HepG2 (cell line): ENCODE data around the gene SEC11A. TPM values are rescaled to one million over a fixed set of nuclear protein-coding genes. Genes with fewer than 3 reads are reported as not detected.

ENCODE experiments used
- ATAC-seq: fragments of 200-7000 bp; cut with Tn5 transposase; 3 replicates; pipeline ENCODE4 v1.9.1; 2020; ENCODE audit warnings: mild to moderate bottlenecking, moderate library complexity
- BruUV-seq: library from RNA; stranded (reverse); fragments of 400-500 nt; replicated peaks from 2 replicates; lab custom pipeline; 2021; lab: Mats Ljungman, UMichigan
- CTCF ChIA-PET: fragments of 300-600 bp; formaldehyde crosslinking; extraction: SDS; loops from one replicate; lab custom pipeline; 2021; ENCODE audit warnings: low total read pairs, inconsistent platforms, low intra/inter-chr PET ratio; lab: Yijun Ruan, JAX
- POLR2A ChIA-PET: fragments of 350-600 bp; sonication (Branson Sonifier 250); formaldehyde crosslinking; loops from one replicate; lab custom pipeline; 2020; ENCODE audit warnings: antibody characterized with exemption, inconsistent platforms; lab: Yijun Ruan, JAX
- DNase-seq: peaks from one replicate; pipeline ENCODE4 v3.0.0-alpha.2; 2015; ENCODE audit warnings: low spot score
- FAIRE-seq: peaks from 3 replicates; lab custom pipeline; 2011; peaks lifted over from hg19 to GRCh38; lab: Jason Lieb, UNC
- H2AFZ ChIP-seq: one replicate; pipeline ENCODE4 v1.6.1; 2011; ENCODE audit warnings: low read length, inconsistent platforms
- H3K27ac ChIP-seq: fragments of 300-600 bp; 3 replicates; pipeline ENCODE4 v1.8.0; 2011; ENCODE audit warnings: mixed run types, mild to moderate bottlenecking, mixed read lengths, low read length, inconsistent platforms; ENCODE audit not compliant: insufficient read depth; ENCODE audit errors: extremely low read length
- H3K27me3 ChIP-seq, 2 experiments: fragments of 200-600 bp in 1 of 2; 2 replicates in 1 of 2; 3 replicates in 1 of 2; pipeline versions ENCODE4 v1.6.0 to v1.8.0; 2011; ENCODE audit warnings: low read length in 2 of 2, mild to moderate bottlenecking in 2 of 2, moderate library complexity in 2 of 2, inconsistent platforms in 1 of 2; ENCODE audit not compliant: insufficient read depth in 2 of 2, control insufficient read depth in 1 of 2
- H3K36me3 ChIP-seq, 2 experiments: fragments of 200-600 bp in 1 of 2; replicated peaks in 1 of 2; 2 replicates in 1 of 2; 3 replicates in 1 of 2; pipeline versions ENCODE4 v1.5.1 to v1.8.0; 2011; ENCODE audit warnings: low read length in 2 of 2, inconsistent platforms in 1 of 2; ENCODE audit not compliant: insufficient read depth in 2 of 2, control insufficient read depth in 1 of 2
- H3K4me1 ChIP-seq: 2 replicates; pipeline ENCODE4 v1.5.1; 2012; ENCODE audit warnings: low read length, inconsistent platforms; ENCODE audit not compliant: insufficient read depth
- H3K4me2 ChIP-seq: 2 replicates; pipeline ENCODE4 v1.6.0; 2011; ENCODE audit warnings: low read depth, low read length, inconsistent platforms
- H3K4me3 ChIP-seq, 3 experiments: fragments of 200-600 bp in 1 of 3; sonication (generic), shearing (Covaris generic) in 1 of 3; replicated peaks in 1 of 3; 2 replicates each; pipeline ENCODE4 v1.5.1; 2011 to 2016; ENCODE audit warnings: low read length in 3 of 3, inconsistent platforms in 2 of 3, low read depth in 2 of 3, mild to moderate bottlenecking in 2 of 3, control low read depth in 1 of 3, mixed read lengths in 1 of 3; ENCODE audit not compliant: insufficient read depth in 1 of 3
- H3K79me2 ChIP-seq: one replicate; pipeline ENCODE4 v1.6.1; 2011; ENCODE audit warnings: low read length, inconsistent platforms; ENCODE audit not compliant: insufficient read depth
- H3K9ac ChIP-seq: 2 replicates; pipeline ENCODE4 v1.6.0; 2011; ENCODE audit warnings: mild to moderate bottlenecking, low read depth, low read length, inconsistent platforms; ENCODE audit not compliant: insufficient read depth
- H3K9me3 ChIP-seq: 2 replicates; pipeline ENCODE4 v1.5.1; 2012; ENCODE audit warnings: mild to moderate bottlenecking, low read length
- H4K20me1 ChIP-seq: 2 replicates; pipeline ENCODE4 v1.6.0; 2011; ENCODE audit warnings: inconsistent platforms, mild to moderate bottlenecking, low read length, moderate library complexity; ENCODE audit not compliant: insufficient read depth
- ELF3 ChIP-seq: IDR thresholded peaks from 2 replicates; pipeline ENCODE4 v1.6.1; 2016; ENCODE audit warnings: missing genetic modification reagents, missing compliant biosample characterization
- GATAD1 ChIP-seq: IDR thresholded peaks from 2 replicates; pipeline ENCODE4 v1.6.1; 2016; ENCODE audit warnings: missing genetic modification reagents, missing compliant biosample characterization
- HOXA5 ChIP-seq: sonication (generic); formaldehyde crosslinking; IDR thresholded peaks from 2 replicates; pipeline ENCODE4 v1.4.0; 2020; ENCODE audit warnings: missing genetic modification reagents
- JDP2 ChIP-seq: sonication (generic); formaldehyde crosslinking; IDR thresholded peaks from 2 replicates; pipeline ENCODE4 v1.8.1; 2022; ENCODE audit warnings: missing genetic modification reagents, borderline replicate concordance
- MTF2 ChIP-seq: sonication (generic); formaldehyde crosslinking; IDR thresholded peaks from 2 replicates; pipeline ENCODE4 v1.5.0; 2020; ENCODE audit warnings: missing genetic modification reagents, borderline replicate concordance
- NFYC ChIP-seq: IDR thresholded peaks from 2 replicates; pipeline ENCODE4 v1.6.1; 2016; ENCODE audit warnings: missing genetic modification reagents, missing compliant biosample characterization
- PAWR ChIP-seq: sonication (generic); formaldehyde crosslinking; IDR thresholded peaks from 2 replicates; pipeline ENCODE4 v1.4.0; 2020; ENCODE audit warnings: missing genetic modification reagents, mild to moderate bottlenecking, borderline replicate concordance
- POLR2A ChIP-seq, 2 experiments: IDR thresholded peaks; 2 replicates each; pipeline ENCODE4 v1.6.1; 2011; ENCODE audit warnings: low read depth in 2 of 2, low read length in 2 of 2, mild to moderate bottlenecking in 1 of 2, moderate library complexity in 1 of 2; ENCODE audit not compliant: insufficient read depth in 1 of 2
- RARA ChIP-seq: IDR thresholded peaks from 2 replicates; pipeline ENCODE4 v1.6.1; 2016; ENCODE audit warnings: missing genetic modification reagents, missing compliant biosample characterization
- SALL1 ChIP-seq: sonication (generic); formaldehyde crosslinking; IDR thresholded peaks from 2 replicates; pipeline ENCODE4 v1.8.0; 2022; ENCODE audit warnings: mild to moderate bottlenecking, missing genetic modification reagents
- STAT5B ChIP-seq: sonication (generic); formaldehyde crosslinking; IDR thresholded peaks from 2 replicates; pipeline ENCODE4 v1.4.0; 2020; ENCODE audit warnings: missing genetic modification reagents
- TRAFD1 ChIP-seq: sonication (generic); formaldehyde crosslinking; IDR thresholded peaks from 2 replicates; pipeline ENCODE4 v1.5.1; 2020; ENCODE audit warnings: missing genetic modification reagents, mild to moderate bottlenecking, borderline replicate concordance
- ZBTB20 ChIP-seq: sonication (generic); formaldehyde crosslinking; IDR thresholded peaks from 2 replicates; pipeline ENCODE4 v1.8.1; 2023; ENCODE audit warnings: missing genetic modification reagents, low read depth, mild to moderate bottlenecking, borderline replicate concordance
- ZFP36L1 ChIP-seq: sonication (generic); formaldehyde crosslinking; IDR thresholded peaks from 2 replicates; pipeline ENCODE4 v1.8.0; 2022; ENCODE audit warnings: mild to moderate bottlenecking, missing genetic modification reagents, moderate library complexity
- ZNF24 ChIP-seq: fragments of 450-650 bp; IDR thresholded peaks from 2 replicates; pipeline ENCODE4 v1.6.1; 2017; ENCODE audit warnings: antibody characterized with exemption, mild to moderate bottlenecking
- ZNF326 ChIP-seq: sonication (generic); formaldehyde crosslinking; IDR thresholded peaks from 2 replicates; pipeline ENCODE4 v1.4.0; 2020; ENCODE audit warnings: missing genetic modification reagents, borderline replicate concordance
- ZNF451 ChIP-seq: sonication (generic); formaldehyde crosslinking; IDR thresholded peaks from 2 replicates; pipeline ENCODE4 v1.5.0; 2020; ENCODE audit warnings: mild to moderate bottlenecking, missing genetic modification reagents
- ZNF563 ChIP-seq: sonication (generic); formaldehyde crosslinking; IDR thresholded peaks from 2 replicates; pipeline ENCODE4 v1.8.0; 2022; ENCODE audit warnings: mild to moderate bottlenecking, moderate library complexity, missing genetic modification reagents
- ZNF670 ChIP-seq: sonication (generic); formaldehyde crosslinking; IDR thresholded peaks from 2 replicates; pipeline ENCODE4 v1.8.0; 2022; ENCODE audit warnings: mild to moderate bottlenecking, missing genetic modification reagents, borderline replicate concordance
- ZNF737 ChIP-seq: sonication (generic); formaldehyde crosslinking; IDR thresholded peaks from 2 replicates; pipeline ENCODE4 v1.5.0; 2020; ENCODE audit warnings: missing genetic modification reagents, mild to moderate bottlenecking, borderline replicate concordance
- WGBS: methylation state at CpG from one replicate; pipeline ENCODE4 v1.1.6; 2017; ENCODE audit warnings: low lambda C conversion rate; 5-methylcytosine and 5-hydroxymethylcytosine counted together
- in situ Hi-C: cut with HindIII; loops from 2 replicates; pipeline ENCODE4 v1.10.0; 2017; ENCODE audit warnings: low pct_unique_long_range_greater_than_20kb; ENCODE audit not compliant: extremely low pct_ligation_motif_present
- intact Hi-C: fragments of 100-400 bp; cut with micrococcal nuclease; formaldehyde crosslinking; loops from one replicate; pipeline ENCODE4 v1.10.0; 2022; ENCODE audit not compliant: unreplicated experiment
- polyA plus RNA-seq, 8 experiments: library from polyadenylated mRNA; depleted of rRNA in 3 of 8; stranded (reverse) in 7 of 8; unstranded in 1 of 8; fragments of >200 nt; fragmentation: Illumina TruSeq in 4 of 8; extraction: Trizol in 4 of 8; gene quantifications; 2 replicates each; pipeline versions ENCODE4 v1.2.1 to v1.2.3, GENCODE V29; 2011 to 2016; ENCODE audit warnings: low read depth in 4 of 8, missing spikeins in 1 of 8, mixed read lengths in 1 of 8; ENCODE audit not compliant: insufficient read depth in 1 of 8
- total RNA-seq, 5 experiments: library from RNA; depleted of rRNA; stranded (reverse); fragments of >200 nt; fragmentation: Illumina TruSeq; extraction: Trizol; gene quantifications; 2 replicates each; pipeline ENCODE4 v1.2.3, GENCODE V29; 2016; ENCODE audit warnings: low read depth in 1 of 5

SEC11A gene
- total and polyA plus RNA-seq, 2 of the 13 experiments (the other 11 are each of a cell fraction or from before 2014, with no cell fraction given) = 141 to 230 TPM

GRCh38 chr15:84760219-84760618, 44.3 kb upstream of the SEC11A start:
- POLR2A ChIA-PET = no interaction called here
- Histone ChIP-seq H4K20me1 (peaks cover 23% of the 10 kb centered on the region; the same call in 1 of the 2 replicates), H3K27ac (no peak overlapping the region), H3K4me2 (no peak overlapping the region), H3K4me1 (peaks cover 75% of the 10 kb centered on the region), H2AFZ (no peak overlapping the region), H3K9ac (no peak overlapping the region), H3K79me2 (peaks cover 93% of the 10 kb centered on the region), H3K36me3 (peaks cover 0 to 4% of the 10 kb centered on the region in 2 experiments; a peak in 3 of 5 replicates), H3K27me3 (no peaks in the 10 kb centered on the region), H3K4me3 (no peak overlapping the region), H3K9me3 (no peaks in the 10 kb centered on the region)
- intact Hi-C loops = no loop called here
- no TSS peak for BruUV-seq
- WGBS = 97% methylated on average over 1 of the region's 1 CpG
- ATAC-seq (no peak), FAIRE-seq (no peak), DNase-seq (no peak)
- CTCF ChIA-PET = no interaction called here
- TF ChIP-seq ZNF326 = no peak
- TF ChIP-seq HOXA5 (CRISPR knock-in tag) = no peak
- TF ChIP-seq ZNF451 (CRISPR knock-in tag) = no peak
- TF ChIP-seq ZBTB20 (CRISPR knock-in tag) = no peak
- TF ChIP-seq ZFP36L1 (CRISPR knock-in tag) = no peak
- TF ChIP-seq PAWR (CRISPR knock-in tag) = no peak
- no peak for TF ChIP-seq JDP2 (CRISPR knock-in tag)
- in situ Hi-C loops = no loop called here

- no peak for TF ChIP-seq GATAD1 (CRISPR knock-in tag)
- no peak for TF ChIP-seq TRAFD1 (CRISPR knock-in tag)
- TF ChIP-seq SALL1 (CRISPR knock-in tag) = no peak
- TF ChIP-seq MTF2 (CRISPR knock-in tag) = no peak
- no peak for TF ChIP-seq ZNF563 (CRISPR knock-in tag)
- TF ChIP-seq ZNF737 = no peak
- no peak for TF ChIP-seq RARA (CRISPR knock-in tag)
- TF ChIP-seq ZNF24 = no peak
- TF ChIP-seq ELF3 = no peak
- TF ChIP-seq STAT5B (CRISPR knock-in tag) = no peak
- TF ChIP-seq POLR2A (IDR thresholded peaks at IDR 0.05; ENCODE audit: insufficient read depth in 1 of 2, low read depth in 2 of 2, low read length in 2 of 2) = no peak
- TF ChIP-seq ZNF670 (CRISPR knock-in tag) = no peak
- no peak for TF ChIP-seq NFYC (CRISPR knock-in tag)
- TF ChIP-seq, all 625 proteins: peak for 0
- no TSS peak for BruUV-seq
- H3K4me1 ChIP-seq = peaks cover 85% of the 10 kb centered on the region
- H3K4me2 ChIP-seq = no peak overlapping the region
- no peak for FAIRE-seq
- H3K4me3 ChIP-seq = no peak overlapping the region
- intact Hi-C loops (loop anchor here (10.0 kb wide), 1 partner anchor 56 kb away; the partner anchor contains the start of gene ALPK3), in situ Hi-C loops (no loop called here)
- H4K20me1 ChIP-seq = peaks cover 23% of the 10 kb centered on the region; the same call in 1 of the 2 replicates
- H3K36me3 ChIP-seq = no peaks in the 10 kb centered on the region
- H3K27me3 ChIP-seq = no peaks in the 10 kb centered on the region
- H3K79me2 ChIP-seq = peaks cover 93% of the 10 kb centered on the region
- no peaks in the 10 kb centered on the region for H3K9me3 ChIP-seq
- WGBS = 92% methylated on average over 1 of the region's 1 CpG
- ChIA-PET POLR2A (no interaction called here), CTCF (no interaction called here)
- H3K9ac ChIP-seq = no peak overlapping the region
- H3K27ac ChIP-seq = no peak overlapping the region
- ATAC-seq = no peak
- DNase-seq = no peak
- H2AFZ ChIP-seq = no peak overlapping the region
Measured at GRCh38 chr15:84759018-84759417, 43.1 kb upstream of the SEC11A start.
